NCI-H1436 (cell line): ENCODE results near the gene KIRREL3.
A peak's percentile ranks its signal among the peaks of the same experiment; 100 is the strongest.

Experiments
- DNase-seq: peaks from one replicate; lab custom pipeline; 2025; lab: John Stamatoyannopoulos, UW

Gene KIRREL3

DNA sequence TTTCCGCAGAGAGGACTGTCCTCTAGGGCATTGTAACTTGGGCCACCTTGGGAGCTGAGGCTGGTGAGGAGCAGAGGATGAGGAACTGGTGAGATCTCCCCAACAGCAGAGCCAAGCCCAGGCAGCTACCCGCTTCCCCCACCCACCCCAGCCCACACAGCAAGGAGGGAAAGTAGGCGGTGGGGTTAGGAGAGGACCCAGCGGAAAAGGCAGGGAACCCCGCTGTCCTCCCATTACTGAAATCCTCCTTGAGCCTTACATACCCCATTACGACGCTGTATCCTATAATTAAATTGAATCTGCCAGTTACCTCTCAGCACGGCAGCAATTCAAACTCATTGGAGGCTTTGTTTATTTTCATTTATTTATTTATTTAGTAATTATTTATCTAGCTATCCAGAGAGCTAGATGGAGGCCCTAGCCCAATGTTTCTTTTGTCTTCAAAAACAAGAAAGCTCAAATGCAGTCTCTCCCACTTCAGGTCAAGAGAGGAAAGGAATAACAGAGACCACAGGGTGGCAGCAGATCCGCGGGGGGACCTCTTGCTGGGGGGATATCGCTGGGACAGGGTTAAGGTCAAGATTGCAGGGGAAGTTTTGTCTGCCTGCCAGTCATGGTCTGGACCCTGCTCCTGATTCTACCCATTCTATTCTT is 427.1 kb downstream of the KIRREL3 start:
- DNase-seq = peak; percentile 46

DNA sequence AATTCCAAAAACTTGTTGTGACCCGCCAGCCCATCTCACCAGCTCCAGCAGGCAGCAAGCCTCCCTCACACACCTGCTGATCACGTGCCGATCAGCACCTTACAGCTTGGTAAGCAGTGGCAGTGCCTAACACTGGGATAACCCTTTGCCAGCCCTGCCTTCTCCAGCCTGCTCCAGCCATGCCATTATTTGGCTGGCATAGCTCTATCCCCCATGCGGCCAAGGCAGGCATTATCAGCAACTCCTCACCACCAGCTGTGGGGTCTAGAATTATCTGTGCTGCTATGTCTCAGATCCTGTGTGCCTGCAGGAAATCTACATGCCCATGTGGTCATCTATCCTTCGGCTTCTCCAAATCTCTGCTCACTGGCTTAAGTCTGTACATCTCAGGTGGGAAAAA is 430.1 kb downstream of the KIRREL3 start:
- no peak for DNase-seq

DNA sequence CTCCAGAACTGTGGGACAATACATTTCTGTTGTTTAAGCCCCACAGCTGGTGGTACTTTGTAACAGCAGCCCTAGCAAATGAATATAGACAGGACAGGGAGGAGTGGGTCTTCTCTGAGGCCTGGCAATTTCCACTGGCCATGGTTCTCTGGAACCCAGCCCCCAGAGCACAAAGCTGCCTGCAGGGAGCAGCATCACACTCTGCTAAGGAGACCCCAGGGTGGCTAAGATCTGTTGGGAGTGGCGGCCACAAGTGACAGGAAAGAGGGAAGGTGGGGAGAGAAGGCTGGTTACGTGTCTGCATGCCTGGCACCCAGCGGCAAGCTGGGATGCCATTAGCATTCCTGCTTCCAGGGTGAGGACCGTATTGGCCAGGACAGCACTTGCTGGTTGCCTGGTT is 433.2 kb downstream of the KIRREL3 start:
- no peak for DNase-seq

DNA sequence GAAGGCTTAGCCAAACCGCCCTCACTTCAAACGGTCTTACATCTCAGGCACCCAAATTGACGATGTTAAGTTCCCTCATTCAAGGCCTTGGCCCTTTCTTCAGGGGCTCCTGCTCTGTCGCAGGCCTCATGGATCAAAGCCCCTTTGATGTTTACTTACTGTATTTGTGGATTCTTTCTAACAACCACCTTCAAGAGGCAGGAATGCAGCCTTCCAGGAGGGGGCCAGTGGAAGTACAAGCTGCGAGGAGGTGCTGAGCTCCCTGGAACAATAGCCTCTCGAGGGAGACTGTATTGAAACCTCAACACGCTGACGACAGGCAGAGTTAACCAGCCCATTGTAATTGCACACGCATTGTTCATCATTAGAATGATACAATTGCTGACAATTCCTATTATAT is 436.0 kb downstream of the KIRREL3 start:
- no peak for DNase-seq

DNA sequence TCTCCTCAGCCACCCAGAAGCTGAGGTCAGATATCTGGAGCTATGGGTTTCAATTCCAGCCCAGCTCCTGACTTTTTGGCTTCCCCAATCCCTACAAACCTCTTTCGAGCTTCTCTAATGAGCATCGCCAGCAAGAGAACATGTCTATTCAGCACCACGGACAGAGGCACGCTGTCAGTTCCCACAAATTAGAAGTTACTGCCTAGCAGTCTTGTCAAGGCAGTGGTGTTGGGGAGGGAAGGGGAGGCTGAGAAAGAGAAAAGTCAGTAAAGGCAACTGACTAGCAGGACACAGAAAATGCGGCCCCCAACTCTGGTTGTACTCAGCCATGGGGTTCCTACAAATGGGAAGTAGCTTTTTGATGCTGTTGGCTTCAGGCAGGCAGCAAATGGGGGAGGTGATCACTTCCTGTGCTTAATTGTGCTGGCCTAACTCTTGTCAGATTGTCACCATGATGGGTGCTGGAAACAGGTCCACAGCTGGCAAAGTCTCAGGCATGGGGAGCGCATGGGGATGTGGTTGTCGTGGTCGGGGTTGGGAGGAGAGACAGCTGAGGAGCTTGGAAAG is 439.2 kb downstream of the KIRREL3 start:
- no peak for DNase-seq

DNA sequence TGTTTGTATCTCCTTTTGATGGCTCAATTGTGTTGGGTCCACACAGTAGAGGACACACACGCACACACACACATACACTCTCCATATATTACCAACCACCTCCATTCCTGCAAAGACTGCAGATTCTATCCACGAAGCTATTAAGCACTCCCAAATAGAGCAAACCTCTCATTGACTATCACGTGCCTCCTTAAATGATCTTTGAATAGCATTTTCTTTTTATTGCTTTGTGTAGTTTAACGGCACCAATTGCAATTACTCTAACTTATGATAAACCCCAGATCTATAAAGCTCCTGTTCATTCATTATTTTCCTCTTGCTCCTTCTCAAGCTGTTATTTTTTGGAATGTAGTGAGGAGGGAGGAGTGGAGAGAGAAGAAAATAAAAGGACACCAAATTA is 440.3 kb downstream of the KIRREL3 start:
- DNase-seq = no peak

DNA sequence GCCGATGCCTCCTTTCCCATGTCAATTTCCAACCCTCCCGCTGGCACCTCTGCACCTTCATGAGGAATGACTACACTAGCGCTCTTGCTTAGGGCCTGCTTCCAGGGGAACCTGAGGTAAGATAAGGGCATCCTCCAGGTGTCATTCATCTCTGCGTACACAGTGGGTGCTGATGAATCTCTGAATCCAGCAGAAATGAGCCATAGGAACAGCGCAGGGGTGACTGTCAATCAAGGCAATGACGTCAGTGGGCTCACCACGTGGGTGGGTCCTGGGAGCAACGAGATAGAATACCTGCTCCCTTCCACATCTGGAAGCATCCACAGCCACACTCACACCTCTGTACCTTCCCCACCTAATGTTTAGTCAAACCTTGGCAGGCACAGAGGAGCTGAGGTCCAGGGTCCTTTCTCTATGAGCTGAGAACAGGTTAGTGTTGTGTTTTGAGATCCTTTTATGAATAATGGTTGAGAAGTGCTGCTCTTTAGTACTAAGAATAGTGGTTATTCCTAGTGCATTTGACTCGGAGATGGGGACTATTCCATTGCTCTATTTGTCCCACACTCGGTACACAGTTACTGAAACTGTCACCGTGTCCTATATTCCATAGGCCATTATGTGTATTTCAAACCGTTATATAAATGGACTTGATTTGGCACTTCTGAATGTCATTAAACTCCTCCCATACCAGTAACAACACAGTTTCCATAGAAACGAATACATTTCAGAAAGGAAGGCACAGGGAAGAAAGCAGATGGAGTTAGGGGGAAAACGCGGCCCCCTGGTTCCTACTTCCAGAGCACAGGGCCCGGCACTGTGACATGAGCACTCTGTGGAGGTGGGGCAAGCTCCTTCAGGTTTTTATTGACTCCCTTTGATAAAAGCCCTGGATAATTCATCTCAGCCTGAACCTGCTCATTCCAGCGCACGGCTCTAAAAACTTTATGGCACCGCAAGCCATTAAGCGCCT is 451.7 kb downstream of the KIRREL3 start:
- DNase-seq = no peak

DNA sequence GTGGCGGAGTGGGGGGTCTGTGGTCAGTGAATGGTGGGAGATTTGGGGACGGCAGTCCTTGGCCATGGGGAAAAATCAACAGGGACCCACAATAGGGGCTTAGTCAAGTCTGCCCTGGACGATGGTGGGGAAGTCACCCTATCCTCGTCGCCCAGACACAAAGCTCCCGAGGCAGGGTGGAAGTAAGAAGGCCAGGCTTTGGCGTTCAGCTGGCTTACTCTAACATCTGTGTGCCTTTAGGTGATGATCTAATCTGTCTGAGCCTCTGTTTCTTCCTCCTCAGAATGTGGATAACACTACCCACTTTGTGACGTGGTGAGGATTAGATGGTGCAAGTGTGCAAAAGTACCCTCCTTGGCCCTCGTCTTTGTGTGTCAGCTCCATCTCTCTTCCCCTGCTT is 452.9 kb downstream of the KIRREL3 start:
- DNase-seq = no peak

DNA sequence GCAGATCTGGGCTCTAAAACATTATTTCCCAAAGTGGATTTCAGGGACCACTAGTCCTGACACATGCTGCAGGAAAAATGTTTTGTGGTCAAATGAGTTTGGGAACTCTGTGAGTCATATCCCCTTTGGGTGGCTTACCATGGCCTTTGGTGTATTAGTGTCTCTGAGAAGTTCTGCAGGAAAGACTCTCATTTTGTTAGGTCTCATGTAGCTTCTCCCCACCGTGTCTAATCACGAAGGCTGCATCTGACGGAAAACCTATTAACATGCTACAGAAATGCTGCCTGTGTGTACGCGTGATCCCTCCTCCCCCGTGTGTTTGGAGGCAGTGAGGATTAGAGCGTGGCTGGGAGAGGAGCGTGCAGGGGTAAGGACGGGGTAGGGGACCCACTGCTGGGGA is 453.4 kb downstream of the KIRREL3 start:
- DNase-seq = no peak

DNA sequence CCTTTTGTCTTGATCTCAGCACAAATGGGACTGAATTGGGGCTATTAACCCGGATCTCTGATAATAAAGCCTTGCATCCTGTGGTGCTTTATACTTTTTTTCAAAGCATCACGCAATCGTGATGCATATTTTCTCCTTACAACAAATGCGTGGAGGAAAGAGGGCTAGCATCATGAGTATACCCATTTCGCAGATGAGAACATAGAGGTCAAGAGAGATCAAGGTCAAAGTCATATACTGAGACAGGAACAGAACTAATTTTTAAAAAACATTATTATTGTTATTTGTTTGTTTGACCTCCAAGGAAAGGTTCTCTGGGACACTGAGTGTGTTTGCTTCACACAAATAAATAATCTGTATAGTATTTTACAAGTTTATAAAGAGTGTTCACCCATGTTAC is 453.9 kb downstream of the KIRREL3 start:
- DNase-seq = no peak

DNA sequence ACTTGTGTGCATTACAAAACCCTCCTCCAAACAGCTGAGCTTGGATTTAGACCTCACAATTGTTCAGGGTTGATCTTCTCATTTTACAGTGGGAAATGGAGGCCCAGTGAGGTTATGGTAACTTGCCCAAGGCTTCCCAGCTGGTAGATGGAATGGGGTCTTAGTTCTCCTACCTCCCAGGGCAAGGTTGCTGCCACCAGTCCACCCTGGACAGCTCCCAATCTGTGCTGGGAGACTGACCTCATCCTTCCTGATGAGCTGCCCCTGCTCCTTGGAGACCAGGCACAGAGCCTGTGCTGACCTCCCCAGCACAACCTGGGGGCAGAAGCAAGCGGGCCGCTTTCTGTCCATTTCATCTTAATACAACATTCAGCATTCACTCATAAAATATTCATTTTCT is 454.4 kb downstream of the KIRREL3 start:
- DNase-seq = no peak

DNA sequence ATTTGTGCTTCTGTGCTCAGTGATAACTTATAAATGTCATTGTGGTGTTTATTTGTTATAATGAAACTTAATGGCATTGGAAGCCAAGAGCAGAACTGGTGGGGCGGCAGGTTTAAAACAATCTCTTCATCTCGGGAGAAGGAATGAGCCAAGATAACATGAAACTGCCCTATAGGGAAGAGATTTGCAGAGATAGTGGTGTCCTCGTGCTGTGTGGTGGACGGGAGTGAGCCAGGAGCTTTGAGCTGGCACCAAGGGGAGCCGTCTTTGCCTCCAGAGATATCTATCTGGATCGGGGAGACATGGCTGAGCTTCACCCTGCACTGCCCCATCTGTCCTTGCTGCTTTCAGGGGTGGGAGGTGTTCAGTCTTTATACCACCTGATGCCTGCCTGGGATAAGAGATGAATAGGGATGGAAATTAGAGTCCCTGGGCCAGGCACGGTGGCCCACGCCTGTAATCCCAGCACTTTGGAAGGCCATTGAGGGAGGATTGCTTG is 455.5 kb downstream of the KIRREL3 start:
- no peak for DNase-seq

DNA sequence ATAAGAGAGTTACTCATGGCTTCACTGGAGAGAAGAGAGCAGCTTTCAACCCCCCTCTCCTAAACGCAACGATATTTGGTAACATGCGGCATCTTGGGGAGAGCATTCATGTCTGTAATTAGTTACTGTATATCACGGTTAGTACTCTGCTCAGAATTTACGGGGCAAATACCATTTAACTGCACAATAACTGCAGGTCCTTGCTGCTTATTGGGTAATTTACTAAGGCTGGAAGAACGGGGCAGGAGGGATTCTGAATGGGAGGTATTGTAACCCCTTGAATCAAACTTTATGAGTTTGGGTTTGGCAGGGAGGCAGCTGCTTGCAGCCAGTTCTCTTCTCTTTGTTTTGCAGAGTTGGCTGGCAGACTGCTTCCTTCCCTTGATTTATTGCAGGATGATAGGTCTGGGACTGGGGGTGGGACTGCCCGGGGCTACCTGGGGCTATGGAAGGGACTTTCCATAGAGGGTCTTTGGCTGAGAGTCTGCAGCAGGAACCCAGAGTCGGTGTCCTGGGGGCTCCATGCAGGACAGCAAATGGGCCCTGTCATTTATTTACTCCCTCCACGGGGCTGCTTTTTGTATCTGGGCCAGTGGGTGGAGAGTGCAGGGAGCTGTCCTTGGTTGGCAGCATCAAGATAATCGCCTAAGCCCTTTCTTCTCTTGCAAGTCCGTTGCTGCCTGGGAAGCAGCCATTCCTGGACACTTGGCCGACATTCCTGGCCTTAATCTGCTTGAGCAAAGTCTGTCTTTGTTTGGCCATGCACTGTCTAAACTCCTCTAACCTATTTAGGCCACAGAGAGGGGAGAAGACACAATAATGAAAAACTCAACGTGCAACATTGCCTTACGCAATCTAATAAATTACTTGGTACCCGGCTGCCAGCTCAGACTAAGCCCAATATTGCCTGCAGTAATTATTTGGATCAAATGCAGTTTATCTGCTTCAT is 456.2 kb downstream of the KIRREL3 start:
- DNase-seq = peak; percentile 56

DNA sequence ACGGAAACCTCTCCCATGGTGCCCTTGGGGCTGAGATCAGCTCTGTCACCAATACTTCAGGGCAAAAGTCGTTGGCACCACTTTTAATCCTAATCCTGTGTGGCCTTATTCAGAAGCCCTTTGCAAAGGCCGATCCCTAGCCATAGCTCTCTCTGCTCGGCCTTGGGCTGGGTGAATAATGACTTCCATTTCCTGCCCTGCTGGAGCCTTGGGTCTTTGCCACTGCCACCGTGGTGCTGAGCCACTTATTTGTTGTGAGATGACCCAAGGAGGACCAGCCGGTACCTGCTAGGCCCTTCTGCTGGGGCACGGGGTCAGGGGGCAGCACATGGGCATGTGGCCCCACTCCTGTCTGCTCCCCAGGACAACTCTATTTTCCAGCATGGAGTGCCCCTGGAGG is 456.9 kb downstream of the KIRREL3 start:
- DNase-seq = no peak

DNA sequence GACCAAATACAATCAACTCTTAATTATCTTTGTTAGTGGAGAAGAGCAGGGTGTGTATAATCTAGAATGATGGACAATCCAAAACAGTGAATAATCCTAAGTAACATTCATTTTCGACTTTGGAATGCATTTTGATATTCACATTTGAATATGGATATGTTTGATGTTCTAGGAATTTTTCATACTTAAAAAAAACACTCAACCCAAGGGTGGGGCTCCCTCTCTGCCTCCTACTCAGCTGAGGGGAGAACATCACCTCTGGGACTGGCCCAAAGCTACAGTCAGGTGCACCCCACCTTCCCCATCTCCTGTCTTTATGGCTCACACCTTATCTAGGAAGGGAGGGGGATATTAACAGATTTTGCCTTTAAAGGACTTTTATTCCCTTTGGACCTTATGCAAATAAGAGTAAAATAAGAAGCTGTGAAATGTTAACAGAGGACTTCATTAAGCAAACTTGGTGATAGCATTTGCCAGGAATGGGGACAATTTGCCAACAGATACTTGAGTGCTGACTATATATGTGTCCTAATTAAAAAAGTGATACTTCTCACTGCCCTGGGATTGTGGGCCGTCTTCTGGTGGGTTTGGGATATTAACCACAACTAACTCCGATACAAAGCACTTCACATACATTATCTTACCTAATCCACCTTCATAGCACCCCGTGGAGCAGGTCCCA is 458.1 kb downstream of the KIRREL3 start:
- DNase-seq = no peak

DNA sequence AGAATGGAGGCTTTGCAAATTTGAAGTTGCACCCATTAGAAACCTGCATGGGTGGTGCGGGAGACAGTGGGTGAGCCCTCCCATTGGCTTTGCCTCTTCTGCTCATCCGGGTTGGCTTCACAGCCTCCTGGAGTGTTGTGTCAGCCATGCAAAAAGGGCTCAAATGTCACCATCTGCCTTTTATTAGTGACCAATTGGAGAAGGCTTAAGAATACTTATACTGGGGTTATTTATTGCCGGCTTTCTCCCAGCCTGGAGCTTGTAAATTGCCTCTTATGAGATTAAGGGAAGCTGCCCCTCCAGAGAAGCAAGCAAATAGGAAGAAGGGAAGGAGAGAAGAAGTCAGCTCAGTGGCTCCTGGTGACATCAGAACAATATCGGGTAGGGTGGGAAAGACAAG is 462.5 kb downstream of the KIRREL3 start:
- DNase-seq = no peak

DNA sequence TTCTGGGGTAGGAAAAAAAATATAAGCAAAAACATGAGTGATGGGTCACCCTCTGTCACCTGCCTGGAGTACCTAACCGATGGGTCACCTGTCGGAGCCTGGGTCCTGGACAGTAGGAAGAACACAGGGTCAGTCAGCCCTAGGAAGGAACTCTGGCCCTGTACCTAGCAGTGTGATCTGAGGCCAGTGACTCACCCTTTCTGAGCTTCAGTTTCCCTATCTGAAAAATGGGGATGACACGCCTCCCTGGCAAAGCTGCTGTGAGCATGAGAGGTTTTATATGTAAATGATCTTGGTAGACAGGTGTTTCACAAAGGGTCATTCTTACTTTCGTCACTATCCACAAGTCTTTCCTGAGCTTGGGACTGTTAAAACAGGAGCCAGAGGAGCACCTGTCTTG is 463.1 kb downstream of the KIRREL3 start:
- no peak for DNase-seq

DNA sequence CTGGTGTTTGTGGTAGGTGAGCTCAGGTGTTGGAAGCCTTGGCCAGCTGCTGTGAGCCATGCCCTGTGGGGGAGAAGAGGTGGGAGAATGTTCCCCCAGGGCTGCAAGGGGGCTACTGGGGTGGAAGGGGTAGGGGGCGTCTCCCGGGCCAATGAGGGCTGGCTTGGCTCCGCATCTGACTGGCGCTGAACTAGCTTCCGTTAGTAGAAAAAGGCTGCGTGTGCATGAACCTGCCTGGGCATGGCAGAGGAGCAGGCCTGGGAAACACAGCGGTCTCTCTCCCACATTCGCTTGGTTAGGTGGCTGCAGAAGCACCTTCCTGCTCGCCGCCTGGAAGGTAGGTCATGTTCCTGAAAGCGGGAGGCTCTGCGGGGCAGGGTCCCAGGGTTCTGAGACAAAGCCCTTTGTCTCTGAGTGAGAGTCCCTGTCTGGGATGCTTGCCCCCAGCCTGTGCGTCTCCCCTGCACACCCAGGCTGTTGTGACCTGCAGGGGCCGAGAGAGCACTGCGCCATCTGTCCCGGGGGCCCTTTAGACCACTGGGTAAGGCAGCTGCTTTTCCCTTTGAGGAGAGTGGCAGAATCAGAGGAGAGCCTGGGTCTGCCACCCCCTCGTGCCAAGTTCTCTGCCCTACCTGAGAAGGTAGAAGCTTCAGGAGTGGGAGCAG is 466.3 kb downstream of the KIRREL3 start:
- DNase-seq = no peak

DNA sequence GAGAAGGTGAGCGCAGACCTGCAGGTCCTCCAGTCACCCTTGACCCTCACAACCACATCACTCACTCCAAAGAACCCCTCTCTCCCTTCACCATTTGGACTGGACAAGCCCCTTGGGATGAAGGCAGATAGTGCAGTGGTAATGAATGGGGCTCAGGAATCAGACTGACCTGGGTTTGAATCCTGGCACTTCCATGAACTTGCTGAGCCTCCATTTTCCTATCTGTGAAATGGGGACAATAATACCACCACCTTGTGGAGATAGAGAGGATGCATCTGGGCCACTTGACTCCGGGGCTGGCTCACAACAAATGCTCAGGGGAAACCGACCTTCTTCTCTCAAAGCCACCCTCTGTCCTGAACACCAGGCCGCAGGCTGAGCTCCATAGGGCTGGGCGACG is 467.0 kb downstream of the KIRREL3 start:
- DNase-seq = no peak

DNA sequence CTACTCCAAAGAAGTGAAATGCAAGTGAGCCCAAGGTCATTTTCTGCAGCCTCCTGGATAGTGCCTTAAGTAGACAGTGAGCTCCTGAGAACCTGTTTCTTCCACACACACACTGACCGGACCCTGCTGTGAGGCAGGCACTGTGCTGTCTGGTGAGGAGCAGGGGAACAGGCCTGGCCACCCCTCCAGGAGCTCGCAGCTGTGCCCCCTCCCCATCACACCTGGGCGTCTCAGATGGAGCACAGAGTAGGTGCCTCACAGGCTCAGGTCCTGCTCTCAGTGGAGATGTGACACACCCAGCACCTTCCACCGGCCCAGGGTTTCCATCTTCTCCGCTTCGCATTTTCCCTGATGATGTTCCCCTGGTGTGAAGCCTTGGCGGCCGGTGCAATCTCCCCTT is 470.2 kb downstream of the KIRREL3 start:
- no peak for DNase-seq

DNA sequence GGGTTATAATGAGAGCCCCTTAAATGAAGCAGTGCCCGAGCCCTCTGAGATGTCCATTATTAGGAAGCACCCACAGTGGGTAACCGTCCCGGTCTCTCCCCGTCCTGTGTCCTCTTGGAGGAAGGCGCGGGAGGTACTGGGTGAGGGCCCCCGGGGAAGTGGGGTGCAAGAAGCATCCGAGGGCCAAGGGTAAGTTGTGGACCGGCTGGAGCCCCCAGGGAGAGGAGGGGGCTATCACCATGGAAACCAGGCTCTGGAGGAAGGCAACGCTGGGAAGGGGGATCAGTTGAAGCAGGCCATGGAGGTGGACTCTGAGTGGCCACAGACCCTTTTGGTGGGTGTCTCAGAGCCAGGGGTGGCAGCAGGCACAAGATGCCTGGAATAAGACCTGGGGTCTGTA is 471.5 kb downstream of the KIRREL3 start:
- DNase-seq = no peak
